ENCODE data around the gene KCNT2. TPM values are rescaled to one million over a fixed set of nuclear protein-coding genes. Genes with fewer than 3 reads are reported as not detected.

The KCNT2 gene
- polyA plus RNA-seq, 1 donor from 2014 or later: 21.4 TPM

DNA sequence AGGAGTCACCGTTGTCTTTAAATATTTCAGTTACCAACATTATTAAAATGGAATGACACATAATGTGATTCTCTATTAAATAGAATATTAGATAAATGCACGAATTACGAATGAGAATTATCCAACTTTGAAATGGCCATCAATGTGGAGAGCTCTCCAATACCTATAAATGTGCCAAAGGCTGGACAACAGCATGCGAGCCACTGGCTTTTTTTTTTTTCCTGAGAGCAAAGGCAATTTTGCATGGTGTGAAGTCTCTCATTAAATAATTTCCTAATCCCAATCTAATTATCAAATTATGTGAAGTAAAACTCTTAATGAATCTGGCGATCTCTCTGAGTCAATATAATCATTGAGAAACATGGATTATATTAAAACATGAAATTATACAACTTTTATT lies 113.5 kb downstream of the KCNT2 start:
- TF ChIP-seq SMC3 (conservative IDR thresholded peaks at IDR 0.05; ENCODE audit: poor library complexity): no peak
- TF ChIP-seq EZH2 (IDR thresholded peaks at IDR 0.05; ENCODE audit: borderline replicate concordance, insufficient read depth, low read length, poor library complexity, severe bottlenecking): no peak
- Histone ChIP-seq H3K9me2 (ENCODE audit: insufficient read depth, low read length) (no peaks in the 10 kb centered on the region), H3F3A (ENCODE audit: insufficient read depth, low read length, poor library complexity, severe bottlenecking) (no peaks in the 10 kb centered on the region), H3K4me3 (ENCODE audit: low read length) (no peak overlapping the region), H2AFZ (ENCODE audit: low read depth, low read length) (no peak overlapping the region), H3K9me3 (ENCODE audit: low read length) (no peaks in the 10 kb centered on the region), H3K27me3 (ENCODE audit: insufficient read depth, low read depth, low read length) (no peaks in the 10 kb centered on the region), H3K27ac (ENCODE audit: low read length) (no peak overlapping the region), H3K79me2 (replicated peaks; ENCODE audit: insufficient read depth, low read length) (no peaks in the 10 kb centered on the region), H4K20me1 (ENCODE audit: insufficient read depth) (no peaks in the 10 kb centered on the region), H3K36me3 (ENCODE audit: insufficient read depth, low read length) (no peaks in the 10 kb centered on the region), H3K4me2 (ENCODE audit: low read length) (no peak overlapping the region), H3K9ac (ENCODE audit: low read length) (no peak overlapping the region)

DNA sequence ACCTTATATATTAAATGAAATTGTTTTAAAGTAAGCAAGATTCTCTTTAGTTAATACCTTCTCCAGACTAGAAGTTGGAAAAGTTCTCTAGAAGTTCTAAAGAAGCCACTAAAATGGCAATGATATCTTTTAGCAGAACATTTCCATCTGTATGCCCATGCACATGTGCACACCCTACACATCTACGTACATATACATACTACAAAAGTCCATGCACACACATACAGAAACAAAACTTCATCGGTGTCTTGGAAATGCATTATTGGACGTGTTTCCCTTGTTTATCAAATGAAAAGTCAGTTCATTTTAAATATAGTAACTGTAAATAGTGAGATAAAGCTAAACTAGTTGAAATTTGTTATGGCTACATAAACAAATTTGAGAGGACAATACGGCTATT lies 114.4 kb downstream of the KCNT2 start:
- Histone ChIP-seq H2AFZ (ENCODE audit: low read depth, low read length) (no peak overlapping the region), H3K9me2 (ENCODE audit: insufficient read depth, low read length) (no peaks in the 10 kb centered on the region), H3K4me3 (ENCODE audit: low read length) (no peak overlapping the region), H3F3A (ENCODE audit: insufficient read depth, low read length, poor library complexity, severe bottlenecking) (no peaks in the 10 kb centered on the region), H3K27ac (ENCODE audit: low read length) (no peak overlapping the region), H3K27me3 (ENCODE audit: insufficient read depth, low read depth, low read length) (no peaks in the 10 kb centered on the region), H3K9me3 (ENCODE audit: low read length) (no peaks in the 10 kb centered on the region), H3K4me2 (ENCODE audit: low read length) (no peak overlapping the region), H3K9ac (ENCODE audit: low read length) (no peak overlapping the region), H4K20me1 (ENCODE audit: insufficient read depth) (no peaks in the 10 kb centered on the region), H3K79me2 (replicated peaks; ENCODE audit: insufficient read depth, low read length) (no peaks in the 10 kb centered on the region), H3K36me3 (ENCODE audit: insufficient read depth, low read length) (no peaks in the 10 kb centered on the region)
- TF ChIP-seq POLR2AphosphoS5 (IDR thresholded peaks at IDR 0.05): no peak
- no peak for TF ChIP-seq SMC3 (conservative IDR thresholded peaks at IDR 0.05; ENCODE audit: poor library complexity)
- no peak for TF ChIP-seq EZH2 (IDR thresholded peaks at IDR 0.05; ENCODE audit: borderline replicate concordance, insufficient read depth, low read length, poor library complexity, severe bottlenecking)
- no peak for TF ChIP-seq RAD21 (conservative IDR thresholded peaks at IDR 0.05)
- no peak for TF ChIP-seq TAF1 (IDR thresholded peaks at IDR 0.05; ENCODE audit: low read depth)
- no peak for TF ChIP-seq EP300 (conservative IDR thresholded peaks at IDR 0.05; ENCODE audit: poor library complexity, severe bottlenecking)
- no peak for TF ChIP-seq REST (IDR thresholded peaks at IDR 0.05; ENCODE audit: borderline replicate concordance)
- TF ChIP-seq, protein P1, sequence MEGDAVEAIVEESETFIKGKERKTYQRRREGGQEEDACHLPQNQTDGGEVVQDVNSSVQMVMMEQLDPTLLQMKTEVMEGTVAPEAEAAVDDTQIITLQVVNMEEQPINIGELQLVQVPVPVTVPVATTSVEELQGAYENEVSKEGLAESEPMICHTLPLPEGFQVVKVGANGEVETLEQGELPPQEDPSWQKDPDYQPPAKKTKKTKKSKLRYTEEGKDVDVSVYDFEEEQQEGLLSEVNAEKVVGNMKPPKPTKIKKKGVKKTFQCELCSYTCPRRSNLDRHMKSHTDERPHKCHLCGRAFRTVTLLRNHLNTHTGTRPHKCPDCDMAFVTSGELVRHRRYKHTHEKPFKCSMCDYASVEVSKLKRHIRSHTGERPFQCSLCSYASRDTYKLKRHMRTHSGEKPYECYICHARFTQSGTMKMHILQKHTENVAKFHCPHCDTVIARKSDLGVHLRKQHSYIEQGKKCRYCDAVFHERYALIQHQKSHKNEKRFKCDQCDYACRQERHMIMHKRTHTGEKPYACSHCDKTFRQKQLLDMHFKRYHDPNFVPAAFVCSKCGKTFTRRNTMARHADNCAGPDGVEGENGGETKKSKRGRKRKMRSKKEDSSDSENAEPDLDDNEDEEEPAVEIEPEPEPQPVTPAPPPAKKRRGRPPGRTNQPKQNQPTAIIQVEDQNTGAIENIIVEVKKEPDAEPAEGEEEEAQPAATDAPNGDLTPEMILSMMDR (IDR thresholded peaks at IDR 0.05; ENCODE audit: poor library complexity, severe bottlenecking): no peak
- TF ChIP-seq MXI1 (conservative IDR thresholded peaks at IDR 0.05; ENCODE audit: poor library complexity, severe bottlenecking): no peak

GRCh38 chr1:196488579-196488978 lies 119.7 kb downstream of the KCNT2 start:
- H3K4me3 ChIP-seq (ENCODE audit: low read length): no peak overlapping the region
- TF ChIP-seq REST (IDR thresholded peaks at IDR 0.05; ENCODE audit: borderline replicate concordance) (no peak), MXI1 (conservative IDR thresholded peaks at IDR 0.05; ENCODE audit: poor library complexity, severe bottlenecking) (no peak)
- no peaks in the 10 kb centered on the region for H3K79me2 ChIP-seq (replicated peaks; ENCODE audit: insufficient read depth, low read length)
- H2AFZ ChIP-seq (ENCODE audit: low read depth, low read length): no peak overlapping the region
- H3K27ac ChIP-seq (ENCODE audit: low read length): no peak overlapping the region
- H3K4me2 ChIP-seq (ENCODE audit: low read length): no peak overlapping the region
- no peaks in the 10 kb centered on the region for H4K20me1 ChIP-seq (ENCODE audit: insufficient read depth)
- no peaks in the 10 kb centered on the region for H3F3A ChIP-seq (ENCODE audit: insufficient read depth, low read length, poor library complexity, severe bottlenecking)
- H3K27me3 ChIP-seq (ENCODE audit: insufficient read depth, low read depth, low read length): no peaks in the 10 kb centered on the region
- no peaks in the 10 kb centered on the region for H3K36me3 ChIP-seq (ENCODE audit: insufficient read depth, low read length)
- H3K9me2 ChIP-seq (ENCODE audit: insufficient read depth, low read length): no peaks in the 10 kb centered on the region
- no peak overlapping the region for H3K9ac ChIP-seq (ENCODE audit: low read length)
- no peaks in the 10 kb centered on the region for H3K9me3 ChIP-seq (ENCODE audit: low read length)

Measured in neural cell (in vitro differentiated cells).